ENCODE measurements around the gene ZNF584.

GRCh38 chr19:58455306-58455705 lies 46.9 kb downstream of the ZNF584 start:
- no peak for TF ChIP-seq POLR2AphosphoS5 (IDR thresholded peaks at IDR 0.05; ENCODE audit: borderline replicate concordance, low read depth, low read length)
- TF ChIP-seq EZH2 (IDR thresholded peaks at IDR 0.05) = no peak

Measured in SK-N-MC (cell line).